ENCODE data around the gene RAET1L.
"Not testable (repeated sequence)": the region's sequence is repeated elsewhere in the genome, so short reads cannot be mapped to it uniquely, and the experiment has no call there.

Gene RAET1L

GRCh38 chr6:150044621-150045145 lies 19.4 kb upstream of the RAET1L start:
- DNase-seq (ENCODE audit: low read depth) = no peak

- no peak for DNase-seq (ENCODE audit: low read depth)
Observed at GRCh38 chr6:150043501-150044412, 18.4 kb upstream of the RAET1L start.

GRCh38 chr6:150043096-150043495 lies 17.8 kb upstream of the RAET1L start:
- DNase-seq (ENCODE audit: low read depth) = no peak

GRCh38 chr6:150038202-150039062 lies 13.1 kb upstream of the RAET1L start:
- no peak for DNase-seq (ENCODE audit: low read depth)

GRCh38 chr6:150037526-150038201 lies 12.3 kb upstream of the RAET1L start:
- no peak for DNase-seq (ENCODE audit: low read depth)

GRCh38 chr6:150036081-150036480 lies 10.7 kb upstream of the RAET1L start:
- DNase-seq (ENCODE audit: low read depth) = no peak

GRCh38 chr6:150033207-150033771 lies 8.0 kb upstream of the RAET1L start:
- no peak for DNase-seq (ENCODE audit: low read depth)

- no peak for DNase-seq (ENCODE audit: low read depth)
Observed at GRCh38 chr6:150032598-150032997, 7.3 kb upstream of the RAET1L start.

GRCh38 chr6:150030611-150031010 lies 5.3 kb upstream of the RAET1L start:
- DNase-seq (ENCODE audit: low read depth) = no peak

- DNase-seq (ENCODE audit: low read depth) = no peak
Observed at GRCh38 chr6:150029749-150030148, 4.4 kb upstream of the RAET1L start.

- DNase-seq (ENCODE audit: low read depth) = no peak
Observed at GRCh38 chr6:150029276-150029675, 3.9 kb upstream of the RAET1L start.

- DNase-seq (ENCODE audit: low read depth) = no peak
Observed at GRCh38 chr6:150028799-150029198, 3.5 kb upstream of the RAET1L start.

GRCh38 chr6:150027806-150028565 lies 2.7 kb upstream of the RAET1L start:
- no peak for DNase-seq (ENCODE audit: low read depth)

- no peak for DNase-seq (ENCODE audit: low read depth)
Observed at GRCh38 chr6:150026976-150027805, 1.9 kb upstream of the RAET1L start.

GRCh38 chr6:150024646-150025155 lies 631 bp downstream of the RAET1L start:
- DNase-seq (ENCODE audit: low read depth) = no peak

GRCh38 chr6:150024021-150024420 lies 1.3 kb downstream of the RAET1L start:
- DNase-seq (ENCODE audit: low read depth) = not testable (repeated sequence)

GRCh38 chr6:150021870-150022269 lies 3.5 kb downstream of the RAET1L start:
- DNase-seq (ENCODE audit: low read depth) = not testable (repeated sequence)

- DNase-seq (ENCODE audit: low read depth) = no peak
Observed at GRCh38 chr6:150018846-150019580, 6.3 kb downstream of the RAET1L start.

GRCh38 chr6:150017186-150017521 lies 8.2 kb downstream of the RAET1L start:
- DNase-seq (ENCODE audit: low read depth) = not testable (repeated sequence)

Data from stimulated activated CD8-positive, alpha-beta memory T cell treated with anti-CD3 and anti-CD28 coated beads, Interleukin-4, amount 100 ng/mL, for 24 hours (primary cell).